ENCODE data around the gene CCIN.

Gene CCIN

DNA sequence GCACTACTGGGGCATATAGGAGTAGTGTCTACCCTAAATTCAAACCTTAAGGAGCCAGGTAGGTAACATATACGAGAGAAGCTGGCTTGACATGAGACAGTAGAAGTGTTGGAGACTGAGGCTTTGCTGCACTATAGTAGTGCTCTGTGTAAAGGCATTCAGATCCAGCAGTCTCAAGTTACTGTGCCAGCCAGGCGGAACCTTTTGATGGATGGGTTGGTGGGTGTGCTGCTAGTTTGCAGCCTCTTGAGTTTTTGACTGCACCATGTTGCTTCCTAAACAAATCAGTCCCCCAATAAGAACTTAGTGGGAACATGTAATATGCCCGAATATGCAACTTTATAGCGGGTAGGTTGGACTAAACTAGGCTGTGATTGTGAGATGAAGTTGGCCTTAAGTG is 23.0 kb downstream of the CCIN start:
- DNase-seq = no peak

DNA sequence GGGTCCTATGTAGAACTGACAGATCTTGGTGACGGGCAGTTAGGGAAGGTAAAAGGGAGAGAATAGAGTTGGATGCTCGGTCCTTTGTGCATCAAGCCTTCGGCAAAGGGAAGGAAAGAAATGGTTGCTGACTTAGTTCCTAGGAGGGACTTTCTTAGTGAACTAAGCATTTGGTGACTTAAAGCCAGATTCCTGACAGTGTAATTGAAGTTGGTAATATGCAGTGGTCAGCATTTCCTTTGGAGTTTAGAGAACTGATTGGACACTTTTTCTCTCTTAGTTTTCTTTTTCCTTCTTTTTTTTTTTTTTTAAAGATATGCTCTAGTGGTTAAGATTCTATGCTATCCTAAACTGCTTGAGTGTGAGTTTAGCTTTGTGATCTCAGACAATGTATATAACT is 23.8 kb downstream of the CCIN start:
- no peak for DNase-seq

DNA sequence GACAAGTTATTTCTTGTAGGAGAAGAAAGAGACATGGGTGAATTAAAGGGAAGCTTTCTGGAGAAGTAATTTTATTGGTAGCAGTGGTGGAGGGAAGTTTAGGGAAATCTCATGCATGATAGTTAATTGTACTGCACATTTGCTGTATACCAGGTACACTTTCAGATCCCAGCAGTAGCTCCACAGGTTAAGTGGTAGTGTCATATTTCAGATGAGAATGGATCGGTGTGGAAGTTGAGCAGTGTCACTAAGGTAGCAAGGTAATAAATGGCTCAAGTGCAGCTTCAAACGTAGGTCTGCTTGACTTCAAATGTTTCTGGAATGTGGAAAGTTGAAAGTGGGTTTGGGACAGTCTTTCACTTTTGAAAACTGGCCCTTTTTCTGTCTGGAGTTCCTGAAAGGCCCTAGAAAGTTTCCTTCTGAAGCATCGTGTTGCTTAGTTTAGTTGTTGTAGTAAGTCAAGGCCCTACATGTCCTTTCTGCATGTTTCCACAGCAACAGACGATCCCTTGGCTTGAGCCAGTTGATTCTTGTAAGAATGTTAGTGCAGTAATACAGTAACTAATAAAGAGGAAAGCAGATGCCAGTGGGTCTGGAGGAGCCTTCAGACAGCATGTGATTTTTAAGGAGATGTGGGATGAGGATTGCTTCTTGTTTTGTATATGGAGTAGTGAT is 25.3 kb downstream of the CCIN start:
- no peak for DNase-seq

DNA sequence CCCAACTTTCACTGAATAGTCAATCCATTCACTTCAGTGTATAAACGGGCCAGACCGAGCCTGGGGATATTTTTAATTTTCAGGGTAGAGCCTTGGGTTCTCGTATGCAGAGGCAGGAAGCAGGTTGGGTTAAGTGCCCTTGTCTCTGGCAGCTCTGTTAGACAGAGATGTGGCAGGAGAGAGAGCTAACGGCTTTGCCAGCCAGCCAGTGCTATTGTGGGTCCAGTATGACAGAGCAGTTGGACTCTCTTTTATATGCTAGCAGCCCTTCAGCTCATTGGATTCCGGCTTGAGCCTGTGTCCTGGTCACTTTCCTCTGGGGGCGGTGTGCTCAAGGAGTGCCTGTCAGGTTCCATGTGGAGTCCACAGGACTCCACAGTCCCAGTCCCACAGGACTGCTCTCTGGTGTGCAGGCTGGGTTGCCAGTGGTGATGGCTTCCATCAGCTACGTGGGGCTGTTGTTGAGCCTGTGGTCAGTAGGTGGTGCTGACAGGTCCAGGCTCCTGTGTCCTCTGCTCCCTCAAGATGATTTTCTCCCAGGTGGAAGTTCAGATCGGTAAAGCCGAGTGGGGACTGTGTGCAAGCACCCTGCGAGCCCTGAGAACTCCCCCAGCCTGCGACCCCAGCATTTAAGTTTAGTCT is 35.8 kb downstream of the CCIN start:
- no peak for DNase-seq

DNA sequence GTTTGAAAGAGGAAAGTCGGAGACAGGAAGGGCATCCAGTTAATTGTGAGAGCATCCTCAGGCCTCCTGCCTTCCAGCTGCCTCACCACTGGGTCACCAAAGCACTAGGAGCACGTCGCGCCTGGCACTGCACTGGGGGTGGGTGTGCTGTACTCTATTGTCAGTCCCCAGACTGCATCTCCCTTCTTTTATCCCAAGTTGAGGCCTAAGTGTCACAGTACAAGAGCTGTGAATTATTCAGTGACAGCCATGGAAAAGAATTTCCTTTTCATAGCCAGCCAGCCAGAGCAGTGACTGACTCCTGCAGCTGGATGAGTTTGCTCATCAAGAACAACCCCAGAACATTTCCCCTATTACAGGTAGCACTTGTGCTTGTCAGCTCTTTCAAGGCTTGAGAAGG is 37.8 kb downstream of the CCIN start:
- DNase-seq = no peak

DNA sequence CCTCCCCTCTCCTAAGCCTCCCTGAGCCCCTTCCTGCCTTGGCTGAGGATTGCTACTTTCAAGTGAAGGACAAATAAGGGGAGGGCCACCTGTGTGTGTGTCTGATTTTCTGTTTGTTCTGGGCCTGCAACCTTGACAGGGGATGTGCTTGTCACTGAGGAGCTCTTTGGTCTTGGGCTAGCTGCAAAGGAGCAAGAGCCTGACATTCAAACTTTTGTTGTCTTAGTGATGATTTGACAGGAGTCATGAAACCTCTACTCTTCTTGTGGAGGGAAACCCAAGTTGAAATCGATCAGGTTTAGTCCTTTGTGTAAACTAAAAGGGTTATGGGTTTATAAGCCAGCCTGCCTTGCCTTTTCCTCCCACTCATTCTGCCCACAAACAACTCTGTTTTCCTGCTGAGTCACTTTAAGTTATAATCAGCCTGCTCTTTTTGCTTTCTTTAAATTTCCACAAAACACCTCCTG is 38.4 kb downstream of the CCIN start:
- no peak for DNase-seq

DNA sequence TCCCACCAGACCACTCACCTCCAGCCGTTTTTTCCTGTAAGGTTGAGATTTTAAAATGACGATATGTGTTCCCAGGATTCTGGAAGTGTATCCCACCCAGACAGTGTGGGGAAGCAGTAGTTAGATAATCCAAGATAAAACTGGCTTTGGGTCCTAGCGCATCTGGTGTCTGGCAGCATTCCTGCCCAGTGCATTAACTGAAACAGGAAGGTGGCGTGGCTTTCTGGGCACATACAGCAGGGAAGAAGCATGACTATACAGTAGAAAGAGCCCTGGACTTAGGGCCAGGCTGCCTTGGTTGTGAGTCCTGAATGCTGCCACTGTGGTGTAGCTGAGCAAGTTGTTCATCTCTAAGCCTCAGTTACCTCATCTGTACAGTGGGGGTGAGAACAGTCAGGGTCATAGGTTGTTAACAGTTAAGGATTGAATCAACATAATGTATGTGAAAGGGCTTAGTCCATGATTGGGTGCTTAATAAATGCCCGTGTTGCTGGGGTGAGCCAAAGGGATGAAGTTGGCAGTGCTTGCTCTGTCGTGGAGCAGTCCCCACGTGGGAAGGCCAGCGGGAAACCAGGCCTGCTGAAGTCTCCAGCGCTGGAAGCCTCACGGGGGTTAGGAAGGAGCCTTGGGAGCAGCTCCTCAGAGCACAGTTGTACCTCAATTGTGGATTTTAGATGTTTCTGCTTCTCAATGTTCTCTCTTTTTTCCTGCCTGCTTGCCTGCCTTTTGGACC is 39.5 kb downstream of the CCIN start:
- DNase-seq = no peak

DNA sequence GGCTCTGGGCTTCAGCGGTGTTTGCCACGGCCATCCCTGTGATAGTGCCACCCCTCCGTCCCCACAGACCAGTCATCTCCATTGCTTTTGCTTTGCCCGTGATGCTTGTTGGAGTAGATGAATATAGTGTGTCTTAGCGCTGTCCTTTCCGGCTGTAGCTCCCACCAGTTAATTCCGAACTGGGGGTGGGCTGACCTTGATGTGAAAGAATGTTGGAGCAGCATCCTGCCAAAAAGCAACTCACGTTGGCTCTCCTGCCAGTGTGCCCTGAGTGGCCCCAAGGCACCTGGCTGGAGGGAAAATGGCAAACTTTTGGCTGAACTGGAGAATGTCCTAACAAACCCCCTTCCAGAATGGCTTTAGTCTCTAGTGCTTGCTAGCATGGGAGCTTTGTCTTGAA is 41.5 kb downstream of the CCIN start:
- DNase-seq = no peak

DNA sequence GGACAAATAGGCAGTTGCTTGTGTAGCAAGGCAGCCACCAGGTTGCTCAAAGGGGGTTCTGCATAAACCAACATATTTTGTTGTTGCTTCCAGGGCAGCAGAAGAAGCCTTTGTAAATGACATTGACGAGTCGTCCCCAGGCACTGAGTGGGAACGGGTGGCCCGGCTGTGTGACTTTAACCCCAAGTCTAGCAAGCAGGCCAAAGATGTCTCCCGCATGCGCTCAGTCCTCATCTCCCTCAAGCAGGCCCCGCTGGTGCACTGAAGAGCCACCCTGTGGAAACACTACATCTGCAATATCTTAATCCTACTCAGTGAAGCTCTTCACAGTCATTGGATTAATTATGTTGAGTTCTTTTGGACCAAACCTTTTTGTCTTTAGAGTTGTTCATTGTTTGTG is 42.3 kb downstream of the CCIN start:
- no peak for DNase-seq

DNA sequence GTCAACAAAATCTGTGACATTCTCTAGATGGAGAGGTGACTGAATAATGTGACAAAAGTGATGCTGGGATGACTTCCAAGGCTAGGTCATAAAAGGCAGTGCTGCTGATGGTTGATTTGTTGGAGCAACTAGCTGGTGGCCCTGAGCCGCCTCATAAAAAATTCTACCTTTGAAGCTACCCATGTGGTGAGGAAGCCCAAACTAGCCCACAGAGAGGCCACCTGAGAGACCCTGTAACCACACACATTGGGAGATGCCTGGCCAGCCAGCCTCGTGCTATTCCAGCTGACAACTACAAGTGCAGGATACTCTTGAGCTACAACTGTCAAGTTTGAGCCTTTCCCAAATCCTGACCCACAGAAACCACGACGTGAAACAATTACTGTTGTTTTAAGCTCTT is 44.2 kb downstream of the CCIN start:
- no peak for DNase-seq

DNA sequence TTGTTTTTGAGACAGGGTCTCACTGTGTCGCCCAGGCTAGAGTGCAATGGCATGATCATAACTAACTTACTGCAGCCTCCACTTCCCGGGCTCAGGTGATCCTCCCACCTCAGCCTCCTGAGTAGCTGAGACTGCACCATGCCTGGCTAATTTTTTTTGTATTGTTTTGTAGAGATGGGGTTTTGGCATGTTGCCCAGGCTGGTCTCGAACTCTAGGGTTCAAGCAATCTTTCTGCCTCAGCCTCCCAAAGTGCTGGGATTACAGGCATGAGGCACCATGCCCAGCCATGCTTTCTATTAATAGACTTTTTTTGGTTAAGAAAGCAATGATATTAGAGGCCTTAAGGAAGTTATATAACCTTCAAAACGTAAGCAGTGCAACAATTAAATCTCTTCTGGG is 44.8 kb downstream of the CCIN start:
- DNase-seq = no peak

DNA sequence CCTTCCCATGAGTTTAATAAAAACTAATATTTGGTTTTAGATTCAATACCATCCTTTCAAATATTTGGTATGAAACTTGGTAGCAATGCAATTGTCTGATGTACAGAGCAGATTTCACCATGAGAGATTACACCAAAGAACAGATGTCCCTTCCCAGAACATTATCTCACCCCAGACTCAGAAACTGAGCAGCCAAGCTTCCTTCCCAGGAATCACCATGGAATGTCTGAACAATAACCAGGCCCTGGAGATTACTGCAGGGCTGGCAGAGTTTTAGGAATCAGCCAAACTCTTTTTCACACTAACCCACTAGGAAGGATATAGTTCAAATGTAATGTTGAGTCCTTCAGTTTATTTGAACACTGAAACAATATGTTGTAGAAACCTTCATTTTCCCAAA is 45.4 kb downstream of the CCIN start:
- DNase-seq = no peak

DNA sequence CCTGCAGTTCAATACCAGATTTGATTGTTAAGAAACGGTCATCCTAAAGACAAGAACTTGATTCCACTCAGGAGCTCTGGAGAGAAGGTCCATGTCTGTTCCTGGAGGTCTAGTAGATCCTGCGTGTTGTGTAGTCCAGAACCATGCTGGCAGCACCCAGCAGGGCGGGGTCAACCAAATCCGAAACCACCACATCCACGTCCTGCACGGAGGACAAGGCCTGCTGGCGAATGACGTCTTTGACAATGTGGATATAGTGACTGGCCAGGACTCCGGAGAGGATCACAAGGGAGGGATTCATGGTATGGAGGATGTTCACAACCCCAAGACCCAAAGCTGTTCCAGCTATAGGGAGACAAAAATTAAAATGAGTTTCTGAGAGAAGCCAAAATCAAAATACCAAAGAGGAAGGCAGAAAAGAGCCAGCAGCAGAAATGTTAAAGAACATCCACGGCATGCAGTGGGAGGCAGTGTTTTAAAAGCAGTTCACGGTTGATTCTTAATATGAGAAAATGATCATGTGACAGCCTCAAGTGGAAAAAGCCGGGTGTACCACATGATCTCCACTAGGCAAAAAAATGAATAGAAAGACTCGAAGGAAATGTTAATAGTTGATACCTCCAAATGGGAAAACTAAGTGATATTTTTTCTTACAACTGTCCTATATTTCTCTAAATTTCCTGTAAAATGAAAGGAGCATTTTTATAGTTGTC is 48.2 kb downstream of the CCIN start:
- DNase-seq = no peak

DNA sequence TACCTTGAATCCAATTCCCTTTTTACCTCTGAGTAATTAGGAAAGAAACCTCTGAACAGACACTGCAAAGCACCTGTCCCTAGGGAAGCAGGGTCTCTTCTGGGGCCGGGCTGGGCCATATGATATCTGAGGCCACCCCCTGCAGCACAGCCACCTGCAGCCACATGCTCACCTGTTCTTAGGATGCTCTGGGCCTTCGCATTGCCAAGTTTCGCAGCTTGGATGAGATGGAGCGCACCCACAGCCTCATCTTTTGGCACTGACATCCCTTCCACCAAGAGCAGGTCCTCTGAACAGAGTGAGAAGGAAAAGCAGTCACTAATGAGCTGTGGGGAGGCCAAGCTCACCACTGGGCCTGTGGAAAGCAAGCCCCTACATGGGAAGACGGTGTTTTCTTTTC is 48.8 kb downstream of the CCIN start:
- no peak for DNase-seq

DNA sequence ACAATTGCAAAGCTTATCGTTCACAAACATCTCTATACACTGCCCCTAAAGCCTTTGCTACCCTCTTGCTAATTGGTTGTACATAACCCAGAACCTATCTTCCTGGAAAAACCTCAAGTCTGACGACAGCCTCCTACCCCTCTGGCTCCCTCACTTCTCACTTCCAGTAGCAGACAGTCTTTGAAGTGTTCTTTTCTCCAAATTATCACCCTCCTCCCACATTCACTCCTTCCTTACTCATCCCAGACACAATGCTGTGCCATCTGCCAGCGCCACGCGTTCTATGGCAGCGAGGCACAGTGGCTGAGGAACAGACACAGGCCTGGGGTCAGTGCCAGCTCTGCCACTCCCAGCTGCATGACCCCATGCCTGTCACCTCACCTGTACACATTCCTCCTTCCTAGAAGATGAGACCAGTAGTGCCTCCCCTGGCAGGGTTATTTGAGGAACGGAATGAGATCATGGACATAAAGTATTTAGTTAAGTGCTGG is 49.3 kb downstream of the CCIN start:
- no peak for DNase-seq
